CD4-positive, alpha-beta T cell treated with Interleukin-17A for 4 hours (primary cell): ENCODE data around the gene NUB1.

Experiments
- DNase-seq: peaks from one replicate; pipeline ENCODE4 v3.0.0-alpha.2; 2020; ENCODE audit warnings: mixed read lengths

The NUB1 gene

GRCh38 chr7:151391358-151391730 is 49.7 kb downstream of the NUB1 start:
- no peak for DNase-seq

- no peak for DNase-seq
Measured at GRCh38 chr7:151392002-151392401, 50.4 kb downstream of the NUB1 start.

- no peak for DNase-seq
Measured at GRCh38 chr7:151392426-151392825, 50.8 kb downstream of the NUB1 start.

- DNase-seq: no peak
Measured at GRCh38 chr7:151393031-151393977, 51.7 kb downstream of the NUB1 start.

- DNase-seq: no peak
Measured at GRCh38 chr7:151394076-151395035, 52.7 kb downstream of the NUB1 start.

- no peak for DNase-seq
Measured at GRCh38 chr7:151395036-151395367, 53.4 kb downstream of the NUB1 start.

- DNase-seq: no peak
Measured at GRCh38 chr7:151396328-151396970, 54.8 kb downstream of the NUB1 start.

GRCh38 chr7:151397026-151397425 is 55.4 kb downstream of the NUB1 start:
- DNase-seq: no peak

- no peak for DNase-seq
Measured at GRCh38 chr7:151398446-151399304, 57.1 kb downstream of the NUB1 start.

GRCh38 chr7:151399305-151399601 is 57.6 kb downstream of the NUB1 start:
- no peak for DNase-seq

GRCh38 chr7:151399906-151400305 is 58.3 kb downstream of the NUB1 start:
- no peak for DNase-seq

GRCh38 chr7:151400626-151401315 is 59.2 kb downstream of the NUB1 start:
- no peak for DNase-seq

- DNase-seq: no peak
Measured at GRCh38 chr7:151402029-151402835, 60.6 kb downstream of the NUB1 start.

- no peak for DNase-seq
Measured at GRCh38 chr7:151403764-151404163, 62.2 kb downstream of the NUB1 start.

GRCh38 chr7:151404216-151405011 is 62.8 kb downstream of the NUB1 start:
- no peak for DNase-seq

- DNase-seq: no peak
Measured at GRCh38 chr7:151405056-151405455, 63.4 kb downstream of the NUB1 start.

- DNase-seq: no peak
Measured at GRCh38 chr7:151405588-151405987, 64.0 kb downstream of the NUB1 start.

GRCh38 chr7:151406051-151406875 is 64.7 kb downstream of the NUB1 start:
- DNase-seq: no peak
